Loucy (cell line): ENCODE results near the gene VLDLR.

Experiments used
- H2AFZ ChIP-seq: fragments of 200-600 bp; sonication (generic); 2 replicates; pipeline ENCODE4 v1.6.0; 2016; ENCODE audit warnings: antibody characterized with exemption, mild to moderate bottlenecking, low read length, moderate library complexity
- H3F3A ChIP-seq: fragments of 200-600 bp; 2 replicates; pipeline ENCODE4 v1.6.0; 2016; ENCODE audit warnings: antibody characterized with exemption, low read depth, mild to moderate bottlenecking
- H3K27me3 ChIP-seq: fragments of 200-600 bp; sonication (generic); 2 replicates; pipeline ENCODE4 v1.6.1; 2014; ENCODE audit warnings: low read length, mild to moderate bottlenecking; ENCODE audit not compliant: insufficient read depth, poor library complexity, severe bottlenecking
- H3K36me3 ChIP-seq: fragments of 200-600 bp; sonication (generic); 2 replicates; pipeline ENCODE4 v1.6.1; 2016; ENCODE audit warnings: low read length; ENCODE audit not compliant: insufficient read depth
- H3K4me1 ChIP-seq: fragments of 200-600 bp; sonication (generic); 2 replicates; pipeline ENCODE4 v1.5.1; 2014; ENCODE audit warnings: low read length, mild to moderate bottlenecking; ENCODE audit not compliant: insufficient read depth, poor library complexity, severe bottlenecking
- H3K4me2 ChIP-seq: fragments of 200-600 bp; sonication (generic); 2 replicates; pipeline ENCODE4 v1.6.0; 2014; ENCODE audit warnings: antibody characterized with exemption, low read length, low read depth, mild to moderate bottlenecking; ENCODE audit not compliant: poor library complexity, severe bottlenecking
- H3K4me3 ChIP-seq: fragments of 200-600 bp; sonication (generic); 2 replicates; pipeline ENCODE4 v1.5.1; 2014; ENCODE audit warnings: low read length, mild to moderate bottlenecking, mixed read lengths; ENCODE audit not compliant: poor library complexity, severe bottlenecking
- H3K79me2 ChIP-seq: fragments of 200-600 bp; sonication (generic); 2 replicates; pipeline ENCODE4 v1.6.1; 2014; ENCODE audit warnings: low read length; ENCODE audit not compliant: insufficient read depth
- H3K9ac ChIP-seq: fragments of 200-600 bp; sonication (generic); 2 replicates; pipeline ENCODE4 v1.6.0; 2014; ENCODE audit warnings: mild to moderate bottlenecking, low read depth, low read length, moderate library complexity; ENCODE audit not compliant: poor library complexity, severe bottlenecking
- H3K9me2 ChIP-seq: fragments of 200-600 bp; sonication (generic); replicated peaks from 2 replicates; pipeline ENCODE4 v1.6.1; 2016; ENCODE audit warnings: low read depth, low read length, mixed read lengths
- H3K9me3 ChIP-seq: fragments of 200-600 bp; sonication (generic); 2 replicates; pipeline ENCODE4 v1.6.1; 2014; ENCODE audit warnings: mild to moderate bottlenecking, antibody characterized with exemption, low read length, low read depth; ENCODE audit not compliant: insufficient read depth
- H4K20me1 ChIP-seq: fragments of 200-600 bp; sonication (generic); 2 replicates; pipeline ENCODE4 v1.6.0; 2014; ENCODE audit warnings: antibody characterized with exemption, low read length, mild to moderate bottlenecking; ENCODE audit not compliant: insufficient read depth, poor library complexity, severe bottlenecking
- EZH2phosphoT487 ChIP-seq: fragments of 200-600 bp; IDR thresholded peaks from 2 replicates; pipeline ENCODE4 v1.6.1; 2018; ENCODE audit warnings: antibody characterized with exemption, mild to moderate bottlenecking, moderate library complexity, borderline replicate concordance
- TF ChIP-seq, protein P1 (sequence below): fragments of 200-600 bp; sonication (generic); conservative IDR thresholded peaks from 2 replicates; pipeline ENCODE4 v1.5.1; 2014; ENCODE audit warnings: mild to moderate bottlenecking, antibody characterized with exemption, low read length

Gene VLDLR

DNA sequence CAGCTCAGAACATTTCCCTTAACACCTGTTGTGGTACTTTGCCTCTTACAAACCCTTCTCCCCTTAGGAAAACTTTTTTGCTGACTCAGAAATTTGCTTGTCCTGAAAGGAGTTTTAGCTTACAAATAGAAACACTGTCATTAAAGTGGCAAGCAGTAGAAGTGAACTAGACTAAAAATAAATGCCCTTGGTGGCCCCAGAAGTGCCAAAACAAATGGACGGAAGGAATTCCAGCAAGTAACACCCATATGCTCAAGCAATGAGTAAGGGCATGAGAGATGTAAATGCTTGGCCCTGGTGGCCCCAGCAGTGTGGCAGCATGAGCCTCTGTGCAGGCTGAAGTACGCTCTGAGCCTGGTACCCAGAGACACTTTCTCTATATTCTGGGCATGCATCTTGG, 8.6 kb downstream of the VLDLR start:
- Histone ChIP-seq H3K4me2 (no peak overlapping the region), H3K9me2 (no peaks in the 10 kb centered on the region), H3K36me3 (peaks cover under 1% of the 10 kb centered on the region; the same call in 1 of the 2 replicates), H4K20me1 (peaks cover 40% of the 10 kb centered on the region), H2AFZ (no peak overlapping the region), H3K27me3 (no peaks in the 10 kb centered on the region), H3K4me1 (peaks cover 73% of the 10 kb centered on the region), H3K9me3 (no peaks in the 10 kb centered on the region), H3K79me2 (peaks cover 93% of the 10 kb centered on the region), H3K9ac (no peak overlapping the region), H3F3A (0 out of 2 replicates have a peak, but pooled peaks cover 6% of the 10 kb centered on the region), H3K4me3 (no peak overlapping the region)
- TF ChIP-seq EZH2phosphoT487: no peak
- TF ChIP-seq, protein P1, sequence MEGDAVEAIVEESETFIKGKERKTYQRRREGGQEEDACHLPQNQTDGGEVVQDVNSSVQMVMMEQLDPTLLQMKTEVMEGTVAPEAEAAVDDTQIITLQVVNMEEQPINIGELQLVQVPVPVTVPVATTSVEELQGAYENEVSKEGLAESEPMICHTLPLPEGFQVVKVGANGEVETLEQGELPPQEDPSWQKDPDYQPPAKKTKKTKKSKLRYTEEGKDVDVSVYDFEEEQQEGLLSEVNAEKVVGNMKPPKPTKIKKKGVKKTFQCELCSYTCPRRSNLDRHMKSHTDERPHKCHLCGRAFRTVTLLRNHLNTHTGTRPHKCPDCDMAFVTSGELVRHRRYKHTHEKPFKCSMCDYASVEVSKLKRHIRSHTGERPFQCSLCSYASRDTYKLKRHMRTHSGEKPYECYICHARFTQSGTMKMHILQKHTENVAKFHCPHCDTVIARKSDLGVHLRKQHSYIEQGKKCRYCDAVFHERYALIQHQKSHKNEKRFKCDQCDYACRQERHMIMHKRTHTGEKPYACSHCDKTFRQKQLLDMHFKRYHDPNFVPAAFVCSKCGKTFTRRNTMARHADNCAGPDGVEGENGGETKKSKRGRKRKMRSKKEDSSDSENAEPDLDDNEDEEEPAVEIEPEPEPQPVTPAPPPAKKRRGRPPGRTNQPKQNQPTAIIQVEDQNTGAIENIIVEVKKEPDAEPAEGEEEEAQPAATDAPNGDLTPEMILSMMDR: no peak

DNA sequence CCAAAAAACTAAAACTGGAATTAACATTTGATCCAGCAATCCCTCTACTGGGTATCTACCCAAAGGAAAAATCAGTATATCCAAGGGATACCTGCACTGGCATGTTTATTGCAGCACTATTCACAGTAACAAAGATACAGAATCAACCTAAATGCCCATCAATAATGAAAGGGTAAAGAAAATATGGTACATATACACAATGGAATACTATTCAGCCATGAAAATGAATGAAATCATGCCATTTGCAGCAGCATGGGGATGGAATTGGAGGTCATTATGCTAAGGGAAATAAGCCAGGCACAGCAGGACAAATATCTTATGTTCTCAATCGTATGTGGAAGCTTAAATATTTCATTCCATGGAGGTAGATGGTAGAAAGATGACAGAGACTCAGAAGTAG, 9.7 kb downstream of the VLDLR start:
- TF ChIP-seq, protein P1: no peak
- no peak for TF ChIP-seq EZH2phosphoT487
- Histone ChIP-seq H3K27me3 (no peaks in the 10 kb centered on the region), H3K36me3 (peaks cover 11% of the 10 kb centered on the region; the same call in 1 of the 2 replicates), H3K79me2 (peaks cover 93% of the 10 kb centered on the region), H3K9me2 (no peaks in the 10 kb centered on the region), H2AFZ (no peak overlapping the region), H3F3A (0 out of 2 replicates have a peak, but pooled peaks cover 6% of the 10 kb centered on the region), H3K4me1 (peaks cover 73% of the 10 kb centered on the region), H3K9ac (no peak overlapping the region), H3K4me3 (no peak overlapping the region), H3K9me3 (no peaks in the 10 kb centered on the region), H4K20me1 (peaks cover 29% of the 10 kb centered on the region), H3K4me2 (peak overlapping the region; percentile 75)

DNA sequence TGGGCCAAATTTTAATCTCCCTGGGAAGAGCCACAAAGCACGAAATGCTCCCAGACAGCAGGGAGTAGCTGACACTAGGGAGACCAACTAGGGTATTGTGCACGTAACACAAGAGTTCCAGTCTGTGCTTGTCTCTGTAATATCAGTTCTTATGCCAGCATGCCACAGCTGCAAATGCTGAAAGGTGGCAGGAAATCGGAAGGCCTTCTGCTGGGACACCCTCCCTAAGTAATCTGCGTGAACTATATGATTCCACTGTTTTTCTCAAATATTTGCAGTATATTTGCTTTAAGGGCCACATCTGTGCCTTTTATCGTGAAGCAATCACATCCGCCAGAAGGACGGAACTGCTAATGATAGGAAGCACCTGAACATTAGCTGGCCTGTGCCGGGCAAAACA, 12.6 kb downstream of the VLDLR start:
- H3K36me3 ChIP-seq: peaks cover 38% of the 10 kb centered on the region; the same call in 1 of the 2 replicates
- no peaks in the 10 kb centered on the region for H3K27me3 ChIP-seq
- peak overlapping the region; percentile 75 for H3K4me2 ChIP-seq
- H3F3A ChIP-seq: 0 out of 2 replicates have a peak, but pooled peaks cover 6% of the 10 kb centered on the region
- H4K20me1 ChIP-seq: peaks cover 9% of the 10 kb centered on the region
- H3K9me3 ChIP-seq: no peaks in the 10 kb centered on the region
- peak overlapping the region; percentile 69 for H3K9ac ChIP-seq
- TF ChIP-seq EZH2phosphoT487: no peak
- TF ChIP-seq, protein P1: no peak
- peaks cover 76% of the 10 kb centered on the region for H3K79me2 ChIP-seq
- no peaks in the 10 kb centered on the region for H3K9me2 ChIP-seq
- H2AFZ ChIP-seq: no peak overlapping the region
- H3K4me1 ChIP-seq: peaks cover 63% of the 10 kb centered on the region
- H3K4me3 ChIP-seq: peak overlapping the region; percentile 66
